SK-N-SH treated with all-trans-retinoic acid at 6 μM for 48 hours (cell line): ENCODE results near the gene JMJD1C.

ENCODE experiments used
- ATAC-seq: fragments of 200-7000 bp; cut with Tn5 transposase; 3 replicates; pipeline ENCODE4 v1.9.1; 2020; ENCODE audit warnings: mild to moderate bottlenecking, moderate library complexity
- ARNTL ChIP-seq: fragments of 450-650 bp; formaldehyde crosslinking; IDR thresholded peaks from 2 replicates; pipeline ENCODE4 v1.5.0; 2020; ENCODE audit warnings: low read depth, mild to moderate bottlenecking, moderate library complexity, borderline replicate concordance
- BACH2 ChIP-seq: fragments of 250-450 bp; sonication (Bioruptor Pico); IDR thresholded peaks from 2 replicates; pipeline ENCODE4 v1.9.0; 2021; ENCODE audit warnings: mild to moderate bottlenecking, borderline replicate concordance
- CREB5 ChIP-seq: fragments of 250-450 bp; sonication (Bioruptor Pico); IDR thresholded peaks from 2 replicates; pipeline ENCODE4 v1.5.1; 2020; ENCODE audit warnings: low read depth, mild to moderate bottlenecking, moderate library complexity
- CSDC2 ChIP-seq: fragments of 250-450 bp; sonication (Bioruptor Pico); IDR thresholded peaks from 2 replicates; pipeline ENCODE4 v1.5.0; 2020; ENCODE audit warnings: mild to moderate bottlenecking, moderate library complexity
- CSRNP3 ChIP-seq: fragments of 250-450 bp; sonication (Bioruptor Pico); IDR thresholded peaks from 2 replicates; pipeline ENCODE4 v1.5.1; 2021; ENCODE audit warnings: mild to moderate bottlenecking, moderate library complexity
- ESRRG ChIP-seq: fragments of 250-450 bp; sonication (Bioruptor Pico); IDR thresholded peaks from 2 replicates; pipeline ENCODE4 v1.6.1; 2021; ENCODE audit warnings: mild to moderate bottlenecking
- GLIS3 ChIP-seq: fragments of 250-450 bp; sonication (Bioruptor Pico); IDR thresholded peaks from 2 replicates; pipeline ENCODE4 v1.5.0; 2020; ENCODE audit warnings: mild to moderate bottlenecking, moderate library complexity
- ISL1 ChIP-seq: fragments of 250-450 bp; sonication (Bioruptor Pico); IDR thresholded peaks from 2 replicates; pipeline ENCODE4 v2.1.2; 2022; ENCODE audit warnings: mild to moderate bottlenecking, moderate library complexity
- PATZ1 ChIP-seq: fragments of 250-450 bp; sonication (Bioruptor Pico); IDR thresholded peaks from 2 replicates; pipeline ENCODE4 v1.8.0; 2020; ENCODE audit warnings: mild to moderate bottlenecking, moderate library complexity, borderline replicate concordance
- POU6F1 ChIP-seq: fragments of 250-450 bp; sonication (Bioruptor Pico); IDR thresholded peaks from 2 replicates; pipeline ENCODE4 v1.8.0; 2021; ENCODE audit warnings: low read depth, mild to moderate bottlenecking, moderate library complexity, borderline replicate concordance
- PPARA ChIP-seq: fragments of 250-450 bp; sonication (Bioruptor Pico); IDR thresholded peaks from 2 replicates; pipeline ENCODE4 v1.5.0; 2020; ENCODE audit warnings: mild to moderate bottlenecking, borderline replicate concordance
- RARB ChIP-seq: fragments of 250-450 bp; sonication (Bioruptor Pico); IDR thresholded peaks from 2 replicates; pipeline ENCODE4 v1.8.0; 2021; ENCODE audit warnings: mild to moderate bottlenecking, moderate library complexity
- TCF4 ChIP-seq: fragments of 250-450 bp; sonication (Bioruptor Pico); IDR thresholded peaks from 2 replicates; pipeline ENCODE4 v1.8.0; 2021; ENCODE audit warnings: mild to moderate bottlenecking, moderate library complexity, borderline replicate concordance
- TOX ChIP-seq: fragments of 250-450 bp; sonication (Bioruptor Pico); IDR thresholded peaks from 2 replicates; pipeline ENCODE4 v1.8.0; 2021; ENCODE audit warnings: mild to moderate bottlenecking, moderate library complexity, borderline replicate concordance
- TSHZ2 ChIP-seq: fragments of 250-450 bp; sonication (Bioruptor Pico); IDR thresholded peaks from 2 replicates; pipeline ENCODE4 v1.5.0; 2020; ENCODE audit warnings: mild to moderate bottlenecking, moderate library complexity
- ZC3H10 ChIP-seq: fragments of 250-450 bp; sonication (Bioruptor Pico); IDR thresholded peaks from 2 replicates; pipeline ENCODE4 v1.5.1; 2021; ENCODE audit warnings: mild to moderate bottlenecking, moderate library complexity
- ZFP3 ChIP-seq: fragments of 250-450 bp; sonication (Bioruptor Pico); IDR thresholded peaks from 2 replicates; pipeline ENCODE4 v1.5.0; 2020; ENCODE audit warnings: mild to moderate bottlenecking, moderate library complexity
- ZFP30 ChIP-seq: fragments of 450-650 bp; formaldehyde crosslinking; IDR thresholded peaks from 2 replicates; pipeline ENCODE4 v1.5.0; 2022; ENCODE audit warnings: mild to moderate bottlenecking, moderate library complexity
- ZNF565 ChIP-seq: fragments of 450-650 bp; formaldehyde crosslinking; conservative IDR thresholded peaks from 2 replicates; pipeline ENCODE4 v1.5.0; 2020; ENCODE audit warnings: low read depth, mild to moderate bottlenecking, moderate library complexity
- ZNF70 ChIP-seq: fragments of 450-650 bp; formaldehyde crosslinking; IDR thresholded peaks from 2 replicates; pipeline ENCODE4 v1.5.0; 2020; ENCODE audit warnings: mild to moderate bottlenecking, moderate library complexity
- ZNF8 ChIP-seq: fragments of 450-650 bp; formaldehyde crosslinking; IDR thresholded peaks from 2 replicates; pipeline ENCODE4 v1.5.0; 2020; ENCODE audit warnings: mild to moderate bottlenecking, moderate library complexity

The JMJD1C gene

GRCh38 chr10:63173468-63174232 is 292.1 kb downstream of the JMJD1C start:
- no peak for TF ChIP-seq CSRNP3 (CRISPR knock-in tag)
- no peak for TF ChIP-seq PPARA (CRISPR knock-in tag)
- TF ChIP-seq ARNTL (CRISPR knock-in tag), result no peak
- TF ChIP-seq TSHZ2, result no peak
- no peak for TF ChIP-seq ZC3H10
- TF ChIP-seq TOX (CRISPR knock-in tag), result no peak
- no peak for TF ChIP-seq ZNF565 (CRISPR knock-in tag)
- TF ChIP-seq ZNF70 (CRISPR knock-in tag), result no peak
- TF ChIP-seq POU6F1 (CRISPR knock-in tag), result no peak
- ATAC-seq, result no peak

- ATAC-seq, result no peak
- no peak for TF ChIP-seq POU6F1 (CRISPR knock-in tag)
- TF ChIP-seq TOX (CRISPR knock-in tag), result no peak
- TF ChIP-seq ZFP3, result no peak
- no peak for TF ChIP-seq GLIS3
- no peak for TF ChIP-seq ZFP30 (CRISPR knock-in tag)
- TF ChIP-seq RARB, result no peak
- no peak for TF ChIP-seq ESRRG (CRISPR knock-in tag)
- TF ChIP-seq ZNF8, result no peak
- no peak for TF ChIP-seq PATZ1 (CRISPR knock-in tag)
- no peak for TF ChIP-seq BACH2 (CRISPR knock-in tag)
These were observed 293.9 kb downstream of the JMJD1C start for GRCh38 chr10:63171926-63172325.

GRCh38 chr10:63171255-63171855 is 294.4 kb downstream of the JMJD1C start:
- no peak for ATAC-seq
- TF ChIP-seq ZC3H10, result no peak
- TF ChIP-seq ZNF8, result no peak
- TF ChIP-seq ZNF70 (CRISPR knock-in tag), result no peak
- no peak for TF ChIP-seq CSRNP3 (CRISPR knock-in tag)
- no peak for TF ChIP-seq CSDC2
- no peak for TF ChIP-seq ISL1 (CRISPR knock-in tag)
- no peak for TF ChIP-seq ESRRG (CRISPR knock-in tag)
- TF ChIP-seq ZFP30 (CRISPR knock-in tag), result no peak
- no peak for TF ChIP-seq POU6F1 (CRISPR knock-in tag)
- no peak for TF ChIP-seq TCF4 (CRISPR knock-in tag)
- TF ChIP-seq CREB5 (CRISPR knock-in tag), result no peak
- no peak for TF ChIP-seq ARNTL (CRISPR knock-in tag)
